HEK293 (cell line): Measurements from ENCODE around the gene PRR35.

Experiments
- CTCF ChIA-PET: fragments of 350-600 bp; formaldehyde crosslinking; extraction: SDS; loops from one replicate; lab custom pipeline; 2021; ENCODE audit warnings: antibody characterized with exemption; lab: Yijun Ruan, JAX
- POLR2A ChIA-PET: fragments of 300-600 bp; formaldehyde crosslinking; extraction: SDS; loops from one replicate; lab custom pipeline; 2020; ENCODE audit warnings: antibody characterized with exemption, inconsistent platforms; lab: Yijun Ruan, JAX
- H3K27ac ChIP-seq: fragments of 200-500 bp; sonication (Bioruptor generic); 2 replicates; pipeline ENCODE4 v1.5.1; 2014; ENCODE audit warnings: low read depth, low read length, control low read depth, inconsistent platforms; ENCODE audit errors: extremely low read depth
- H3K36me3 ChIP-seq, 2 experiments: fragments of 200-500 bp in 1 of 2; sonication (Bioruptor generic) in 1 of 2; 1 replicate in 1 of 2; 2 replicates in 1 of 2; pipeline ENCODE4 v1.5.1; 2014 to 2017; ENCODE audit warnings: inconsistent platforms in 2 of 2, low read length in 2 of 2; ENCODE audit not compliant: control insufficient read depth in 2 of 2, insufficient read depth in 1 of 2
- H3K4me1 ChIP-seq: fragments of 200-500 bp; sonication (Bioruptor generic); 2 replicates; pipeline ENCODE4 v1.5.1; 2014; ENCODE audit warnings: mild to moderate bottlenecking, low read length, inconsistent platforms; ENCODE audit not compliant: control insufficient read depth, insufficient read depth
- H3K4me3 ChIP-seq: 2 replicates; pipeline ENCODE4 v1.5.1; 2011; ENCODE audit warnings: low read depth, mild to moderate bottlenecking, control low read depth, low read length, moderate library complexity
- H3K9me3 ChIP-seq: fragments of 200-500 bp; sonication (Bioruptor generic); 2 replicates; pipeline ENCODE4 v1.5.1; 2014; ENCODE audit warnings: low read depth, low read length, inconsistent platforms; ENCODE audit not compliant: control insufficient read depth, insufficient read depth
- GLIS2 ChIP-seq: fragments of 450-650 bp; formaldehyde crosslinking; IDR thresholded peaks from 2 replicates; pipeline ENCODE4 v1.5.1; 2016; ENCODE audit warnings: missing biosample characterization, missing genetic modification characterization
- KLF1 ChIP-seq: fragments of 450-650 bp; formaldehyde crosslinking; IDR thresholded peaks from 2 replicates; pipeline ENCODE4 v1.5.1; 2016; ENCODE audit warnings: missing biosample characterization, missing genetic modification characterization
- KLF17 ChIP-seq: fragments of 450-650 bp; formaldehyde crosslinking; IDR thresholded peaks from 2 replicates; pipeline ENCODE4 v1.5.1; 2016; ENCODE audit warnings: missing biosample characterization, missing genetic modification characterization
- KLF7 ChIP-seq: fragments of 450-650 bp; formaldehyde crosslinking; IDR thresholded peaks from 2 replicates; pipeline ENCODE4 v1.5.1; 2016; ENCODE audit warnings: missing biosample characterization, missing genetic modification characterization, borderline replicate concordance
- OSR2 ChIP-seq: fragments of 450-650 bp; formaldehyde crosslinking; IDR thresholded peaks from 2 replicates; pipeline ENCODE4 v1.5.1; 2016; ENCODE audit warnings: missing biosample characterization, missing genetic modification characterization
- PRDM10 ChIP-seq: fragments of 450-650 bp; formaldehyde crosslinking; IDR thresholded peaks from 2 replicates; pipeline ENCODE4 v1.5.1; 2016; ENCODE audit warnings: missing biosample characterization, missing genetic modification characterization
- SP2 ChIP-seq: fragments of 450-650 bp; formaldehyde crosslinking; IDR thresholded peaks from 2 replicates; pipeline ENCODE4 v1.5.1; 2016; ENCODE audit warnings: missing biosample characterization, missing genetic modification characterization
- ZBTB8A ChIP-seq: fragments of 450-650 bp; formaldehyde crosslinking; IDR thresholded peaks from 2 replicates; pipeline ENCODE4 v1.5.1; 2016; ENCODE audit warnings: missing biosample characterization, missing genetic modification characterization
- ZIC2 ChIP-seq: fragments of 450-650 bp; formaldehyde crosslinking; IDR thresholded peaks from 2 replicates; pipeline ENCODE4 v1.5.1; 2016; ENCODE audit warnings: missing biosample characterization, missing genetic modification characterization
- ZNF155 ChIP-seq: fragments of 450-650 bp; formaldehyde crosslinking; IDR thresholded peaks from 2 replicates; pipeline ENCODE4 v1.5.1; 2016; ENCODE audit warnings: missing biosample characterization, missing genetic modification characterization
- ZNF274 ChIP-seq, 2 experiments: fragments of 200-500 bp in 1 of 2; fragments of 450-650 bp in 1 of 2; sonication (Bioruptor generic) in 1 of 2; formaldehyde crosslinking in 1 of 2; IDR thresholded peaks; 2 replicates each; pipeline versions ENCODE4 v1.5.1 to v1.6.1; 2014 to 2016; ENCODE audit warnings: borderline replicate concordance in 1 of 2, inconsistent platforms in 1 of 2, low read length in 1 of 2, missing biosample characterization in 1 of 2, missing genetic modification characterization in 1 of 2
- ZNF341 ChIP-seq: fragments of 450-650 bp; formaldehyde crosslinking; IDR thresholded peaks from 2 replicates; pipeline ENCODE4; 2016; ENCODE audit warnings: low read depth, missing biosample characterization, missing genetic modification characterization
- ZNF366 ChIP-seq: fragments of 450-650 bp; formaldehyde crosslinking; conservative IDR thresholded peaks from 2 replicates; pipeline ENCODE4 v1.5.1; 2016; ENCODE audit warnings: missing biosample characterization, missing genetic modification characterization
- ZNF398 ChIP-seq: fragments of 450-650 bp; formaldehyde crosslinking; IDR thresholded peaks from 2 replicates; pipeline ENCODE4 v1.5.1; 2017; ENCODE audit warnings: missing biosample characterization, missing genetic modification characterization
- ZNF501 ChIP-seq: fragments of 450-650 bp; formaldehyde crosslinking; IDR thresholded peaks from 2 replicates; pipeline ENCODE4 v1.5.1; 2016; ENCODE audit warnings: missing biosample characterization, missing genetic modification characterization
- ZSCAN18 ChIP-seq: fragments of 450-650 bp; formaldehyde crosslinking; IDR thresholded peaks from 2 replicates; pipeline ENCODE4 v1.5.1; 2016; ENCODE audit warnings: missing biosample characterization, missing genetic modification characterization

The PRR35 gene

GRCh38 chr16:534856-535445 lies 25.2 kb upstream of the PRR35 start:
- H3K36me3 ChIP-seq = peaks cover 0 to 47% of the 10 kb centered on the region in 2 experiments; a peak in 2 of 3 replicates
- no peak overlapping the region for H3K27ac ChIP-seq
- POLR2A ChIA-PET = interaction anchor here (0.5 kb wide), 1 partner anchor 204 kb away, joined by 3 read pairs; no protein-coding TSS in a partner anchor
- TF ChIP-seq GLIS2 (tag by site-specific recombination) (0 out of 2 replicates have a peak, but pooled peaks have one; percentile 27), PRDM10 (tag by site-specific recombination) (no peak)
- TF ChIP-seq, all 188 proteins: peak for 1
- Histone ChIP-seq H3K4me3 (no peak overlapping the region), H3K4me1 (no peaks in the 10 kb centered on the region), H3K9me3 (no peaks in the 10 kb centered on the region)
- CTCF ChIA-PET = interaction anchor here (0.7 kb wide), 1 partner anchor 47 kb away, joined by 3 read pairs; no protein-coding TSS in a partner anchor

GRCh38 chr16:535446-536405 lies 24.5 kb upstream of the PRR35 start:
- TF ChIP-seq ZSCAN18 (tag by site-specific recombination) (no peak), ZNF501 (tag by site-specific recombination) (no peak), ZBTB8A (peak; percentile 66), ZNF274 (IDR thresholded peaks at IDR 0.05; ENCODE audit: low read length) (no peak), ZNF274 (tag by site-specific recombination; IDR thresholded peaks at IDR 0.05; ENCODE audit: borderline replicate concordance) (no peak), OSR2 (tag by site-specific recombination) (peak; percentile 14; the same call in 1 of the 2 replicates), ZNF398 (tag by site-specific recombination) (no peak), KLF7 (tag by site-specific recombination) (peak; percentile 69; the same call in 1 of the 2 replicates), ZNF155 (tag by site-specific recombination) (no peak), ZNF341 (tag by site-specific recombination) (peak; percentile 42; the same call in 1 of the 2 replicates), ZIC2 (peak; percentile 94), KLF1 (tag by site-specific recombination) (peak; percentile 95), KLF17 (tag by site-specific recombination) (peak; percentile 81), ZNF366 (tag by site-specific recombination) (no peak), SP2 (peak; percentile 18; the same call in 1 of the 2 replicates)
- Histone ChIP-seq H3K4me1 (no peaks in the 10 kb centered on the region), H3K27ac (no peak overlapping the region), H3K36me3 (peaks cover 0 to 44% of the 10 kb centered on the region in 2 experiments; a peak in 2 of 3 replicates), H3K4me3 (no peak overlapping the region), H3K9me3 (no peaks in the 10 kb centered on the region)
- ChIA-PET CTCF (interaction anchor here (0.7 kb wide), 1 partner anchor 46 kb away, joined by 3 read pairs; no protein-coding TSS in a partner anchor), POLR2A (interaction anchor here (0.5 to 1.5 kb wide), 2 partner anchors 8 to 82 kb away, joined by 3 to 5 read pairs; partner anchors contain the start of gene CAPN15)
